HG02798 (cell line): ENCODE measurements around the gene MERTK.
"Not testable (repeated sequence)": the region's sequence is repeated elsewhere in the genome, so short reads cannot be mapped to it uniquely, and the experiment has no call there.

Source experiments
- ATAC-seq: cut with Tn5 transposase; IDR thresholded peaks from one replicate; pipeline ENCODE4 v1.9.1; 2021; ENCODE audit warnings: mild to moderate bottlenecking; ENCODE audit not compliant: unreplicated experiment, poor library complexity

The MERTK gene

GRCh38 chr2:112034924-112035323 lies 136.5 kb downstream of the MERTK start:
- no peak for ATAC-seq

DNA sequence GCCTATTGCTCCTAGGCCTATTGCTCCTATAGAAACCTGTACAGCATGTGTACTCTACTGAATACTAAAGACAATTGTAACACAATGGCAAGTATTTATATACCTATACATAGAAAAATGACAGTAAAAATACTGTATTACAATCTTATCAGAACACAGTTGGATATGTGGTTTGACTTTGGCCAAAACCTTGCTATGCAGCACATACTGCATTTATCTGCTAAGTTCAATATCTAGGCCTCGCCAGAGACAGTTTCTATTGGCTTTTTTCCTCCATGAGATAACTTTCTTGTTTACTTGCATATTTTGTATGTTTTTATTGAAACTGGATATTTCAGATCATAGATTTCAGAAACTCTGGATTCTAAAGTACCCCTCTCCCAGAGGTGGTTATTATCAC lies 137.4 kb downstream of the MERTK start:
- ATAC-seq, result no peak

GRCh38 chr2:112039556-112039955 lies 141.1 kb downstream of the MERTK start:
- not testable (repeated sequence) for ATAC-seq

- ATAC-seq, result not testable (repeated sequence)
These were observed 141.7 kb downstream of the MERTK start for GRCh38 chr2:112040066-112040465.

GRCh38 chr2:112041460-112041859 lies 143.1 kb downstream of the MERTK start:
- ATAC-seq, result not testable (repeated sequence)

- ATAC-seq, result no peak
These were observed 147.1 kb downstream of the MERTK start for GRCh38 chr2:112045446-112046014.

GRCh38 chr2:112046231-112046630 lies 147.8 kb downstream of the MERTK start:
- no peak for ATAC-seq

DNA sequence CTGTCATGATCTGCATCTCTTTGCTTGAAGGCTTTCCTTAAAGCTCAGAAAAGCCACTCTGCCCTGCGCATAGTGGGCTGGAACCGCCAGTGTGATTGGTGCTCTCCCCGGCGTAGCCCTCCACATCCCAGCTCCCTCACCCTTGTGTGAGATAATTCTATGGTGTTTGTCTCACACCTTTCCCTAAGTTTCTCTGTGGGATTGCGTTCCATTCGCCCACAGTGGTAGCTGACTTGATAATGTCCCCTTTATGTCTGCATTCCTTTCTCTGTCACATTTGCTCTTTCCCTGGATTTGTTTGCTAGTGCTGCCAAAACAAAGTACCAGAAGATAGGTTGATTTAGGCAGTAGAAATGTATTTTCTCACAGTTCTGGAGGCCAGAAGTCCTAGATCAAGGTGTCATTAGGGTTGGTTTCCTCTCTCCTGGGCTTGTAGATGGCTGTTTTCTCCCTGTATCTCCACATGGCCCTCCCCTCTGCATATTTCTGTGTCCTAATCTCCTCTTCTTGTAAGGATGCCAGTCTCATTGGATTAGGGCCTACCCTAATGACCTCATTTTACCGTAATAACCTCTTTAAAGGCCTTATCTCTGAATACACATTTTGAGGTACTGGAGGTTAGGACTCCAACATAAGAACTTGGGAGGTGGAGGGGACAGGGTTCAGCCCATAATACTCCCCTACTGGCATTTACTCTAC lies 149.3 kb downstream of the MERTK start:
- no peak for ATAC-seq

GRCh38 chr2:112048236-112048592 lies 149.8 kb downstream of the MERTK start:
- no peak for ATAC-seq

DNA sequence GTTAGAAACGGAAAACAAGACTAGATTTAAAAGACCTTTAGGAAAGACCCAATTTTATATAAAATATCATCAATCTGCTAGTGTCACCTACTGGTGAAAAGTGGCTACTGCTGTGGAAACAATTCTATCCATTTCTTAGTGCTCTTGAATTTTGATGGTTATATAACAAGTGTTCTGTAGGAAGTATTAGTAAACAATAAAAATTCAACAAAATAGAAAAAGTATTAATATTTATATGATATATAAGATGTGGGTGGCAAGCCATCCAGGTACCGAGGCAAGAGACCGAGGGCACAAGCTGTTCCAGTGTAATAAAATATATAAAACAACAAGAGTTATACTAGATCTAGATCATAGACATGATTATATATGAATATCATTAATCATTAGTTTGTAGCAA lies 150.5 kb downstream of the MERTK start:
- ATAC-seq, result no peak

- no peak for ATAC-seq
These were observed 151.9 kb downstream of the MERTK start for GRCh38 chr2:112050316-112050715.

DNA sequence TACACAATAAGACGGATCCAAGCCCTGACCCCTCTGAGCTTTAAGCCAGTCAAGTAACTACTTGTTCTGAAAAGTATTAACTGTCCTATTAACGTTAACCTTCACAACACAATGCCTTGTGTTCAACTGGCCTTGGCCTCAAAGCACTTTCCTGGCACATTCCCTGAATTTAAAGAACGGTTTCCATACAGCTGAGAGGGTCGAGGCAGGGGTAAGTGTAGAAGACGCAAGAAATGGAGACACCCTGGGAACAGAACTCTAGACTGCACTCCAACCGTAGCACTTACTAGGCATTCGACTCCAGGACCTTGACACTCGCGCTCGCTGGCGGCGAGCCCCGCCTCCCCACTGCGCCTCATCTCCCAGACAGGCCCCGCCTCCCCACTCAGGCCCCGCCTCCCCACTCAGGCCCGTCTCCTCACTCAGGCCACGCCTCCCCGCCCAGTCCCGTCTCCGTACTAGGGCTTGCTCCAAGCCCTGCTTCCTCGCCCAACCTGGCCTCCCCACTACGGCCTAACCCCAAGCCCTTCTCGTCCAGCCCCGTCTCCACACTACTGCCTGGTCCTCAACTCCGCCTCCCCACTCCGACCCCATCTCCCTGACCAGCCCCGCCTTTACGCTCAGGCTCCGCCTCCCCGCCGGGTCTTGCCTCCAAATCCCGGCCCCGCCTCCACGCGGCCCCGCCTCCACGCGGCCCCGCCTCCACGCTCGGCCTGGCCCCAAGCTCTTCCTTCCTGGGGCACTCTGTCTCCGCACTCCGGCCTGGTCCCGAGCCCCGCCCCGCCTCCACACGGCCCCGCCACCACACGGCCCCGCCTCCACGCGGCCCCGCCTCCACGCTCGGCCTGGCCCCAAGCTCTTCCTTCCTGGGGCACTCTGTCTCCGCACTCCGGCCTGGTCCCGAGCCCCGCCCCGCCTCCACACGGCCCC lies 155.8 kb downstream of the MERTK start:
- ATAC-seq, result peak; percentile 65

GRCh38 chr2:112054847-112055729 lies 156.7 kb downstream of the MERTK start, which contains the start of gene TMEM87B:
TMEM87B (plus strand) TSS chr2:112055269; CDS start chr2:112055592, 323 bp downstream.
- ATAC-seq, result peak; percentile 77

- ATAC-seq, result no peak
These were observed 157.6 kb downstream of the MERTK start for GRCh38 chr2:112055730-112056625.

DNA sequence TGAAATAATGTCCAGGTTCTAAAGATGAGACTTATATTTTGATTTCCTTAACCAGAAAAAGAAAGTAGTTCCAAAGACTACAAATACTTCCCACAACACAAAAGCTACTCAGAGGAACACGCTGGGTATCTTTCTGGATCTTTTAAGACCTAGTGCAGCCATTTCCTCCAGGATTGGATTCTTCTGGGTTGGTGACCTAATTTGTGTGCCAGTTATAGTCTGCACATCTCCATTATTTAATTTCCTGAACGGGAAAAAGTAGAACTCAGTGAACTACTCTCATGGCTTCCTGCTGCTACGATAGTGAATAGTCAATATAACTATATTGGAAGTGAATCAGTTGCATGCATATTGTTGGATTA lies 158.2 kb downstream of the MERTK start:
- no peak for ATAC-seq

- ATAC-seq, result no peak
These were observed 161.3 kb downstream of the MERTK start for GRCh38 chr2:112059671-112060070.

DNA sequence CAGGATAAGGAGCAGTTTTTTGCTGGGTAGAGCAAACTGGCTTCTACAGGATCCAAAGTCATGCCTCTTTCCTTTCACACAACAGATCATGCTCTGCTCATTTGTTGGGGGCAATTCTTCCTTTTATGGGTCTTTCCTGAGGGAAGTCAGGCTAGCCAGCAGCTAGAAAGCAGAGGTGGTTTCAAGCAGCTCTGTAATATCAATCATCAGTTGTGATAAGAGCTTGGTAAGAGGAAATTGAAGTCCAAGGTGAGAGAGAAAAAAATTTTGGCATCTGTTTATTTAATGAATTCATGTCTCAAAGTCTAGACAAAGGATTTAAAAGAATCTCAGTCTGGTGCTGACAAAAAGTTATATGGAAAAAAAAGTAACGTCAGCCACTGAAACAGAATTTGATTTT lies 162.9 kb downstream of the MERTK start:
- no peak for ATAC-seq

GRCh38 chr2:112061840-112062239 lies 163.4 kb downstream of the MERTK start:
- ATAC-seq, result no peak

GRCh38 chr2:112062894-112063293 lies 164.5 kb downstream of the MERTK start:
- no peak for ATAC-seq
